Endothelial cell of umbilical vein (primary cell): Measurements from ENCODE around the gene ARL8B. TPM values are rescaled to one million over a fixed set of nuclear protein-coding genes. Genes with fewer than 3 reads are reported as not detected.
A peak's percentile ranks its signal among the peaks of the same experiment; 100 is the strongest.

ENCODE experiments used
- BruUV-seq: library from RNA; stranded (reverse); fragments of 400-500 nt; replicated peaks from 2 replicates; lab custom pipeline; 2021; lab: Mats Ljungman, UMichigan
- CTCF ChIA-PET: fragments of 300-600, 350-600 bp; sonication (Branson Sonifier 250); formaldehyde crosslinking; loops from one replicate; lab custom pipeline; 2021; ENCODE audit warnings: antibody characterized with exemption, inconsistent platforms; lab: Charles Lee
- POLR2A ChIA-PET: fragments of 300-600, 350-600 bp; sonication (Branson Sonifier 250); formaldehyde crosslinking; loops from one replicate; lab custom pipeline; 2021; ENCODE audit warnings: antibody characterized with exemption, inconsistent platforms; lab: Charles Lee
- DNase-seq: peaks from one replicate; pipeline ENCODE4 v3.0.0-alpha.2; 2011; ENCODE audit warnings: low read depth, low spot score
- FAIRE-seq: peaks from 2 replicates; lab custom pipeline; 2011; peaks lifted over from hg19 to GRCh38; lab: Jason Lieb, UNC
- H2AFZ ChIP-seq: 2 replicates; pipeline ENCODE4 v1.6.0; 2012; ENCODE audit warnings: low read depth, low read length, control low read depth, inconsistent platforms
- H3K27ac ChIP-seq: 2 replicates; pipeline ENCODE4 v1.5.1; 2011; ENCODE audit warnings: low read depth, mild to moderate bottlenecking, control low read depth, low read length, moderate library complexity; ENCODE audit not compliant: insufficient read depth
- H3K27me3 ChIP-seq, 2 experiments: 2 replicates each; pipeline versions ENCODE4 v1.6.0 to v1.6.1; 2011; ENCODE audit warnings: low read length in 2 of 2, mixed read lengths in 1 of 2; ENCODE audit not compliant: control insufficient read depth in 2 of 2, insufficient read depth in 2 of 2
- H3K36me3 ChIP-seq, 2 experiments: 2 replicates in 1 of 2; 3 replicates in 1 of 2; pipeline ENCODE4 v1.5.1; 2011; ENCODE audit warnings: low read length in 2 of 2, mild to moderate bottlenecking in 1 of 2, moderate library complexity in 1 of 2; ENCODE audit not compliant: control insufficient read depth in 2 of 2, insufficient read depth in 2 of 2; ENCODE audit errors: extremely low read depth in 1 of 2
- H3K4me1 ChIP-seq: 3 replicates; pipeline ENCODE4 v1.5.1; 2011; ENCODE audit warnings: mild to moderate bottlenecking, low read length; ENCODE audit not compliant: control insufficient read depth, insufficient read depth; ENCODE audit errors: extremely low read depth
- H3K4me2 ChIP-seq: 2 replicates; pipeline ENCODE4 v1.6.1; 2011; ENCODE audit warnings: low read length, control low read depth, mixed read lengths; ENCODE audit not compliant: insufficient read depth
- H3K4me3 ChIP-seq, 3 experiments: fragments of 200-600 bp in 1 of 3; sonication (generic), shearing (Covaris generic) in 1 of 3; replicated peaks in 1 of 3; 2 replicates each; pipeline ENCODE4 v1.5.1; 2011 to 2016; ENCODE audit warnings: control low read depth in 3 of 3, low read length in 3 of 3, mild to moderate bottlenecking in 2 of 3, inconsistent platforms in 1 of 3, low read depth in 1 of 3, moderate library complexity in 1 of 3; ENCODE audit not compliant: insufficient read depth in 1 of 3
- H3K79me2 ChIP-seq: 2 replicates; pipeline ENCODE4 v1.6.0; 2012; ENCODE audit warnings: low read length, inconsistent platforms; ENCODE audit not compliant: control insufficient read depth, insufficient read depth
- H3K9ac ChIP-seq: replicated peaks from 2 replicates; pipeline ENCODE3; 2011; ENCODE audit warnings: low read length, control low read depth; ENCODE audit not compliant: insufficient read depth; ENCODE audit errors: extremely low read depth
- H3K9me1 ChIP-seq: replicated peaks from 3 replicates; pipeline ENCODE4 v1.6.0; 2011; ENCODE audit warnings: mild to moderate bottlenecking, low read length; ENCODE audit not compliant: control insufficient read depth, insufficient read depth; ENCODE audit errors: extremely low read depth
- H3K9me3 ChIP-seq: replicated peaks from 2 replicates; pipeline ENCODE4 v1.5.1; 2012; ENCODE audit warnings: low read length, inconsistent platforms; ENCODE audit not compliant: control insufficient read depth, insufficient read depth
- H4K20me1 ChIP-seq: replicated peaks from 2 replicates; pipeline ENCODE3; 2011; ENCODE audit warnings: mild to moderate bottlenecking, low read length; ENCODE audit not compliant: control insufficient read depth, insufficient read depth; ENCODE audit errors: extremely low read depth
- CTCF ChIP-seq, 2 donors: IDR thresholded peaks; 1 replicate in 1 of 2; 2 replicates in 1 of 2; pipeline ENCODE4 v1.5.1; 2011; ENCODE audit warnings: low read length in 2 of 2, mild to moderate bottlenecking in 2 of 2, moderate library complexity in 2 of 2, control low read depth in 1 of 2, inconsistent platforms in 1 of 2, low read depth in 1 of 2; ENCODE audit not compliant: insufficient read depth in 1 of 2; ENCODE audit errors: extremely low read depth in 1 of 2
- EZH2 ChIP-seq: IDR thresholded peaks from 2 replicates; pipeline ENCODE4 v1.6.1; 2012; ENCODE audit warnings: borderline replicate concordance, low read depth, mild to moderate bottlenecking, moderate library complexity, low read length, inconsistent platforms; ENCODE audit not compliant: severe bottlenecking
- FOS ChIP-seq: IDR thresholded peaks from 2 replicates; pipeline ENCODE4 v1.6.1; 2011; ENCODE audit warnings: mild to moderate bottlenecking, low read length, moderate library complexity, borderline replicate concordance; ENCODE audit not compliant: insufficient read depth
- GATA2 ChIP-seq: IDR thresholded peaks from 2 replicates; pipeline ENCODE4 v1.7.0; 2011; ENCODE audit warnings: low read depth, mild to moderate bottlenecking, moderate library complexity, mixed read lengths, low read length; ENCODE audit not compliant: insufficient read length, insufficient read depth
- JUN ChIP-seq: IDR thresholded peaks from 2 replicates; pipeline ENCODE4 v1.6.1; 2011; ENCODE audit warnings: borderline replicate concordance, low read depth; ENCODE audit not compliant: insufficient read length, insufficient read depth
- MAX ChIP-seq: IDR thresholded peaks from 2 replicates; pipeline ENCODE4 v1.6.1; 2011; ENCODE audit not compliant: insufficient read depth, insufficient read length
- MYC ChIP-seq: IDR thresholded peaks from one replicate; pipeline ENCODE4 v1.6.1; 2011; ENCODE audit warnings: mild to moderate bottlenecking, low read depth, low read length
- POLR2A ChIP-seq: IDR thresholded peaks from 2 replicates; pipeline ENCODE4 v1.6.1; 2012; ENCODE audit warnings: low read depth, mild to moderate bottlenecking, control low read depth, low read length
- POLR2AphosphoS5 ChIP-seq: IDR thresholded peaks from 2 replicates; pipeline ENCODE4 v1.6.1; 2012; ENCODE audit warnings: low read depth, mild to moderate bottlenecking, control low read depth, low read length, moderate library complexity; ENCODE audit not compliant: insufficient read depth
- dilution Hi-C: fragments of 300-500 bp; cut with MboI; formaldehyde crosslinking; loops from one replicate; pipeline ENCODE4 v1.15.0; 2019; ENCODE audit warnings: low sequenced_read_pairs; ENCODE audit not compliant: extremely low pct_ligation_motif_present
- intact Hi-C: fragments of 100-400 bp; cut with micrococcal nuclease; formaldehyde crosslinking; loops from one replicate; pipeline ENCODE4 v1.10.0; 2022
- polyA plus RNA-seq, 4 experiments: library from polyadenylated mRNA; depleted of rRNA in 3 of 4; stranded (reverse) in 3 of 4; unstranded in 1 of 4; fragments of >200 nt; gene quantifications; 2 replicates each; pipeline versions ENCODE4 v1.2.1 to v1.2.3, GENCODE V29; 2011 to 2012; ENCODE audit warnings: missing spikeins in 1 of 4
- total RNA-seq: library from RNA; stranded (reverse); gene quantifications from 2 replicates; pipeline ENCODE4 v1.2.3, GENCODE V29; 2021

Gene ARL8B
- total and polyA plus RNA-seq, 2 donors (not counting 3 experiments of a cell fraction or from before 2014, with no cell fraction given) = 32.1 to 58.2 TPM

GRCh38 chr3:5128849-5129248 lies 6.8 kb downstream of the ARL8B start:
- ChIA-PET POLR2A (no interaction called here), CTCF (no interaction called here)
- TF ChIP-seq FOS = no peak
- TF ChIP-seq POLR2A = no peak
- TF ChIP-seq JUN = no peak
- TF ChIP-seq GATA2 = no peak
- TF ChIP-seq EZH2 = no peak
- no peak for TF ChIP-seq POLR2AphosphoS5
- TF ChIP-seq MAX = no peak
- TF ChIP-seq MYC = no peak
- no peak for TF ChIP-seq CTCF (IDR thresholded peaks at IDR 0.05; ENCODE audit: extremely low read depth in 1 of 2, insufficient read depth in 1 of 2, low read depth in 1 of 2, low read length in 2 of 2)
- Histone ChIP-seq H2AFZ (no peak overlapping the region), H3K4me3 (no peak overlapping the region), H3K9ac (no peak overlapping the region), H4K20me1 (peaks cover 7% of the 10 kb centered on the region), H3K4me1 (peaks cover 3% of the 10 kb centered on the region), H3K27ac (no peak overlapping the region), H3K36me3 (no peaks in the 10 kb centered on the region), H3K27me3 (no peaks in the 10 kb centered on the region), H3K9me1 (no peaks in the 10 kb centered on the region), H3K9me3 (no peaks in the 10 kb centered on the region), H3K4me2 (no peak overlapping the region), H3K79me2 (peaks cover 91% of the 10 kb centered on the region)
- intact Hi-C loops = no loop called here
- DNase-seq = peak; percentile 29
- BruUV-seq = no TSS peak
- dilution Hi-C loops = no loop called here
- peak; percentile 67 for FAIRE-seq
